A172 (cell line): ENCODE measurements around the gene NUP210L. TPM values are rescaled to one million over a fixed set of nuclear protein-coding genes. Genes with fewer than 3 reads are reported as not detected.
"Not testable (repeated sequence)": the region's sequence is repeated elsewhere in the genome, so short reads cannot be mapped to it uniquely, and the experiment has no call there.

ENCODE experiments used
- DNase-seq: peaks from one replicate; pipeline ENCODE4 v3.0.0-alpha.2; 2015; ENCODE audit warnings: low spot score
- total RNA-seq: library from RNA; depleted of rRNA; stranded (reverse); fragments of >200 nt; shearing (Covaris generic); gene quantifications from 2 replicates; pipeline ENCODE4 v1.2.3, GENCODE V29; 2014

The NUP210L gene
- total RNA-seq, 1 experiment from 2014 or later: not detected

DNA sequence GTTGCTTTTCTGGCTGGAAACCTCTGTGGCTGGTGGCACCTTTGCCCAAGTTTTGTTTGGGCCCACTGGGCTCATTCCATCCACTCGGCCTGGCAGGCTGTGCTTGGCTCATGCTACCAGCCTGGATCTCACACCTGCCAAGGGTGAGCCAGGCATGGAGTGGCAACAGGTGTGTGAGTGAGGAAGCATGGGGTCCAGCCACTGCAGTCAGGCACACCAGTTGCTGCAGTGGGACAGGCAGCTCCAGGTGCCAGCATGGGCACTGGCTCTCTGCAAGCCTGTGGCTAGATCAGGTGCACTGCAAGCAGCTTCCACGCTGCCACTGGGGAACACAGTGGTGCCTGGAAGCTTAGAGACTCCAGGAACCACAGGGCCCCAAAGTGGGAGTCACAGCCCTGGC, 57.0 kb downstream of the NUP210L start:
- DNase-seq: no peak

GRCh38 chr1:154095456-154096060, 59.3 kb downstream of the NUP210L start:
- no peak for DNase-seq

- DNase-seq: no peak
These were observed 60.5 kb downstream of the NUP210L start for GRCh38 chr1:154094411-154094810.

DNA sequence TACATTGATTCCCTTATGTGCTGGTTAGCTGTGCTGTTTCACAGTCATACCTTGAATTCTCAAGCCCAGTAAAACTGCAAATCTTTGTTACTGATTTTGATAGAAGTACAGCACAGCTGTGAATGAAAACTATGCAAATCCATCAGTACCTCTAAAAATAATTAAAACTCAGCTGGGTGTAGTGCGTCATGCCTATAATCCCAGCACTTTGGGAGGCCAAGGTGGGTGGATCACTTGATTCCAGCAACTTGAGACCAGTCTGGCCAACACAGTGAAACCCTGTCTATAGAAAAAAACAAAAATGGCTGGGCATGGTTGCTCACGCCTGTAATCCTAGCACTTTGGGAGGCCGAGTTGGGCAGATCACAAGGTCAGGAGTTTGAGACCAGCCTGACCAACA, 61.2 kb downstream of the NUP210L start:
- DNase-seq: no peak

DNA sequence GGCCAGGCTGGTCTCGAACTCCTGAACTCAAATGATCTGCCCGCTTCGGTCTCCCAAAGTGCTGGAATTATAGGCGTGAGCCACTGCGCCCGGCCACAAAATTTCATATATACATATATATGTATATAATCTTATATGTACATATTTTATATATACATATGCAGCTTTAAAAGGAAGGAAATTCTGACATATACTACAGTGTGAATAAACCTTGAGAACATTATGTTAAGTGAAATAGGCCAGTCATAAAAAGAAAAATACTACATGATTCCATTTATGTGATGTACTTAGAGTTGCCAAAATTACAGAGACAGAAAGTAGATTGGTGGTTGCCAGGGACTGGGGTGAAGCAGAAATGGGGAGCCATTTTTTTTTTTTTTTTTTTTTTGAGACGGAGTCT, 63.2 kb downstream of the NUP210L start:
- DNase-seq: no peak

- DNase-seq: no peak
These were observed 67.3 kb downstream of the NUP210L start for GRCh38 chr1:154087574-154087973.

- DNase-seq: not testable (repeated sequence)
These were observed 71.8 kb downstream of the NUP210L start for GRCh38 chr1:154083057-154083456.

GRCh38 chr1:154081386-154082126, 73.3 kb downstream of the NUP210L start:
- peak; percentile 34 for DNase-seq

DNA sequence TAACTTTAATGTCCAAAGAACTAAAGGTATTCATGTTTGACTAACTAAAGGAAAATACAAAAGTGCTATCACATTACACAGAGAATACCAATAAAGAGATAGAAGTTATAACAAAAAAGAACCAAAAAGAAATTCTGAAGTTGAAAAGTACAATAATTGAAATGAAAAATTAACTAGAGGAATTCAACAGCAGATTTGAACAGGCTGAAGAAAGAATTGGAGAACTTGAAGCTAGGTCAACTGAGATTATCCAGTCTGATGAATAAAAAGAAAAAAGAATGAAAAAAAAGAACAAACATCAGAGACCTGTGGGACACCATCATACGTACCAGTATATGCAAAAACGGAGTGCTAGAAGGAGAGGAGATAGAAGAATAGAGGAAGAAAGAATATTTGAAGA, 78.5 kb downstream of the NUP210L start:
- no peak for DNase-seq

DNA sequence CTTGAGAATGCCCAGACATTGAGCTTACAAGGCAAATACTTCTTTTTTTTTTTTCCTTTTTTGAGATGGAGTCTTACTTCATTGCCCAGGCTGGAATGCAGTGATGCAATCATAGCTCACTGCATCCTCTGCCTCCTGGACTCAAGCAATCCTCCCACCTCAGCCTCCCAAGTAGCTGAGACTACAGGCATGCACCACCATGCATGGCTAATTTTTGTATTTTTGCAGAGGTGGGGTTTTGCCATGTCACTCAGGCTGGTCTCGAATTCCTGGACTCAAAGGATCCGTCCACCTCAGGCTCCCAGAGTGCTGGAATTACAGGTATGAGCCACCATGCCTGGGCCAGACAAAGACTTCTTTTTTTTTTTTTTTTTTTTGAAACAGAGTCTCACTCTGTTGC, 79.1 kb downstream of the NUP210L start:
- no peak for DNase-seq

DNA sequence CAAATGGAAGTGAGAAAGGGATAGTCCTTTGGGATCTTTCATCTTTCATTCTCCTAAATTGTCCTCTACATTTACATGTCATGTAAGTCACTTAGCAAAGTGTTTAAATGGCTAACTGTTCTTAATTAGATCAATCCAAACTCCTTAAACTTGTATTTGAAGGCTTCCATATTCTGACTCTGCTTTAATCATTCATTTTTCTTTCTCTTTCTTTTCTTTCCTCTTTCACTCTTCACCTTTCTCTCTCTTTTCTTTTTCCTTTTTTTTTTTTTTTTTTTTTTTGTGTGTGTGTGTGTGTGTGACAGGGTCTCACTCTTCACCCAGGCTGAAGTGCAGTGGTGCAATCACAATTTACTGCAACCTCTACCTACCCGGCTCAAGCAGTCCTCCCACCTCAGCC, 92.6 kb downstream of the NUP210L start:
- no peak for DNase-seq

GRCh38 chr1:154047436-154047835, 107.4 kb downstream of the NUP210L start:
- DNase-seq: not testable (repeated sequence)

DNA sequence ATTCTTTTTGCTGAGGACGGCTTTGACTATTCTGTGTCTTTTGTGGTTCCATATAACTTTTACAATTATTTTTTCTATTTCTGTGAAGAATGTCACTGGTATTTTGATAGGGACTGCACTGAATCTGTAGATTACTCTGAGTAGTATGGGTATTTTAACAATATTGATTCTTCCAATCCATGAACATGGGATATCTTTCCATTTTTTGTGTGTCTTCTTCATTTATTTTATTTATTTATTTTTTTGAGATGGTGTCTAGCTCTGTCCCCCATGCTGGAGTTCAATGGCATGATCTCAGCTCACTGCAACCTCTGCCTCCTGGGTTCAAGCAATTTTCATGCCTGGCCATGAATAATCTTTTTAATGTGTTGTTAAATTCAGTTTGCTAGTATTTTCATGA, 121.2 kb downstream of the NUP210L start:
- not testable (repeated sequence) for DNase-seq

- DNase-seq: no peak
These were observed 134.9 kb downstream of the NUP210L start for GRCh38 chr1:154019940-154020339.

- no peak for DNase-seq
These were observed 135.6 kb downstream of the NUP210L start for GRCh38 chr1:154019269-154019668.

DNA sequence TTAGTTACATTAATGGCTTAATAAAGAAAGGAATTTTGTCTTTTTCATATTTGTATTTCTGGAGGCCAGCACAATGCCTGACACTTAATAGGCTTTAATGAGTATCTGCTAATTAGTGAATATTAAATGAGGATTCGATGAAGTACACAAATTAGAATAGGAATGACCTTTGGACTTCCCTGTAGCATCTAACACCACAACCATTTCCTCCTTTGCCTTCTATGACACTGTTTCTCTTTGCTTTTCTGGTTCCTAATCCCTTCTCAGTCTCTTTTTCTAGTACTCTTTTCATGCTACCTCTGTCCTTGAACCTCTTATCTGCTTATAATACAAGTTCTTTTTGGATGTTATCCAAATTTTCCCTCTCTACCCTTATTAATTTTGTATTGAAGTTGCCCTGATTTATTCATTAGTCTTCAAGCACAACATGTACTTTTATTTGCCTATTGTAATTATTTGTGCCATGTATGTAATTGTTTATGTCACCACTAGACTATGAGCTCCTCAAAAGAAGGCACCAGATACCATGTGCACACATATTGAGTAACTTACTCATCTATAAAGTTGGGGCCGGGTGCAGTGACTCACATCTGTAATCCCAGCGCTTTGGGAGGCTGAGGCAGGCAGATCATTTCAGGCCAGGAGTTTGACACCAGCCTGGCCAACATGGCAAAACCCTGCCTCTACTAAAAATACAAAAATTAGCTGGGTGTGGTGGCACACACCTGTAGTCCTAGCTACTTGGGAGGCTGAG, 140.5 kb downstream of the NUP210L start:
- DNase-seq: no peak

DNA sequence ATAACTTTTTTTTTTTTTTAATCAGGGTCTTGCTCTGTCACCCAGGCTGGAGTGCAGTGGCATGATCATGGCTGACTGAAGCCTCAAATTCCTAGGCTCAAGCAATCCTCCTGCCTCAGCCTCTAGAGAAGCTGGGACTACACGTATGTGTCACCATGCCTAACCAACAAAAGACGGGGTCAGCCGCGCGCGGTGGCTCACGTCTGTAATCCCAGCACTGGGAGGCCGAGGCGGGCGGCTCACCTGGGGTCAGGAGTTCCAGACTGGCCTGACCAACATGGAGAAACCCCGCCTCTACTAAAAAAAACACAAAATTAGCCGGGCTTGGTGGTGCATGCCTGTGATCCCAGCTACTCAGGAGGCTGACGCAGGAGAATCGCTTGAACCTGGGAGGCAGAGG, 142.3 kb downstream of the NUP210L start:
- not testable (repeated sequence) for DNase-seq

GRCh38 chr1:154012129-154012528, 142.7 kb downstream of the NUP210L start:
- no peak for DNase-seq

GRCh38 chr1:154006136-154006535, 148.7 kb downstream of the NUP210L start:
- DNase-seq: peak; percentile 44

- no peak for DNase-seq
These were observed 154.5 kb downstream of the NUP210L start for GRCh38 chr1:154000420-154000819.

DNA sequence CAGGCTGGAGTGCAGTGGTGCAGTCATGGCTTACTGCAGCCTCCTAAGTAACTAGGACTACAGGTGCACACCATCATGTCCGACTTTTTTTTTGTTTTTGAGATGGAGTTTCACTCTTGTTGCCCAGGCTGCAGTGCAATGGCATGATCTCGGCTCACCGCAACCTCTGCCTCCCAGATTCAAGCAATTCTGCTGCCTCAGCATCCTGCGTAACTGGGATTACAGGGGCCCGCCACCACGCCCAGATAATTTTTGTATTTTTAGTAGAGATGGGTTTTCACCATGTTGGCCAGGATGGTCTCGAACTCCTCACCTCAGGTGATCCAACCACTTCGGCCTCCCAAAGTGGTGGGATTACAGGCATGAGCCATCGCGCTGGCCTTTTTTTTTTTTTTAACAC, 158.0 kb downstream of the NUP210L start:
- DNase-seq: not testable (repeated sequence)

- DNase-seq: no peak
These were observed 159.2 kb downstream of the NUP210L start for GRCh38 chr1:153995640-153996039.

- no peak for DNase-seq
These were observed 159.7 kb downstream of the NUP210L start for GRCh38 chr1:153995202-153995601.
